OCI-LY1 (cell line): ENCODE results near the gene ACTR5.

Source experiments
- H2AFZ ChIP-seq: fragments of 200-600 bp; sonication (generic), shearing (Covaris generic); 2 replicates; pipeline ENCODE4 v1.6.0; 2014; ENCODE audit warnings: antibody characterized with exemption, mild to moderate bottlenecking, low read length
- H3F3A ChIP-seq: fragments of 200-600 bp; sonication (generic), shearing (Covaris generic); 2 replicates; pipeline ENCODE4 v1.6.0; 2014; ENCODE audit warnings: mild to moderate bottlenecking, antibody characterized with exemption, low read length, moderate library complexity; ENCODE audit not compliant: insufficient read depth
- H3K27ac ChIP-seq: fragments of 200-600 bp; sonication (generic); 2 replicates; pipeline ENCODE4 v1.5.1; 2014; ENCODE audit warnings: low read length, mixed run types, mild to moderate bottlenecking, low read depth; ENCODE audit not compliant: poor library complexity, severe bottlenecking
- H3K27me3 ChIP-seq: fragments of 200-600 bp; sonication (generic); 2 replicates; pipeline ENCODE4 v1.6.0; 2014; ENCODE audit warnings: antibody characterized with exemption, mild to moderate bottlenecking, low read length, moderate library complexity; ENCODE audit not compliant: insufficient read depth
- H3K36me3 ChIP-seq: fragments of 200-600 bp; sonication (generic); 2 replicates; pipeline ENCODE4 v1.6.1; 2014; ENCODE audit warnings: mild to moderate bottlenecking, antibody characterized with exemption, low read length, moderate library complexity, mixed read lengths; ENCODE audit not compliant: insufficient read depth
- H3K4me1 ChIP-seq: fragments of 200-600 bp; sonication (generic); 2 replicates; pipeline ENCODE4 v1.5.1; 2014; ENCODE audit warnings: mild to moderate bottlenecking, low read length, moderate library complexity; ENCODE audit not compliant: insufficient read depth, severe bottlenecking
- H3K4me2 ChIP-seq: fragments of 200-600 bp; sonication (generic), shearing (Covaris generic); 2 replicates; pipeline ENCODE4 v1.6.1; 2014; ENCODE audit warnings: low read length
- H3K4me3 ChIP-seq: fragments of 200-600 bp; sonication (generic); 2 replicates; pipeline ENCODE4 v1.5.1; 2014; ENCODE audit warnings: low read length, low read depth, mild to moderate bottlenecking, mixed read lengths; ENCODE audit not compliant: poor library complexity, severe bottlenecking
- H3K79me2 ChIP-seq: fragments of 200-600 bp; shearing (Covaris generic); 2 replicates; pipeline ENCODE4 v1.6.1; 2016; ENCODE audit warnings: mixed run types, low read length, mixed read lengths; ENCODE audit not compliant: insufficient read depth
- H3K9ac ChIP-seq: fragments of 200-600 bp; sonication (generic), shearing (Covaris generic); 2 replicates; pipeline ENCODE4 v1.6.1; 2014; ENCODE audit warnings: mild to moderate bottlenecking, low read length, mixed read lengths
- H3K9me2 ChIP-seq: fragments of 200-600 bp; sonication (generic), shearing (Covaris generic); 2 replicates; pipeline ENCODE4 v1.6.1; 2014; ENCODE audit warnings: low read depth, mild to moderate bottlenecking, low read length, mixed read lengths
- H3K9me3 ChIP-seq: fragments of 200-600 bp; shearing (Covaris generic); 2 replicates; pipeline ENCODE4 v1.6.1; 2014; ENCODE audit warnings: low read length, mixed read lengths
- H4K20me1 ChIP-seq: fragments of 200-600 bp; sonication (generic), shearing (Covaris generic); 2 replicates; pipeline ENCODE4 v1.6.0; 2016; ENCODE audit warnings: mild to moderate bottlenecking, low read length; ENCODE audit not compliant: insufficient read depth
- EZH2 ChIP-seq: fragments of 200-600 bp; sonication (generic), shearing (Covaris generic); IDR thresholded peaks from 2 replicates; pipeline ENCODE4 v1.8.0; 2017; ENCODE audit warnings: borderline replicate concordance, mixed run types, mild to moderate bottlenecking, antibody characterized with exemption, low read length, moderate library complexity, mixed read lengths
- TF ChIP-seq, protein P1 (sequence below): fragments of 200-600 bp; sonication (generic), shearing (Covaris generic); IDR thresholded peaks from 2 replicates; pipeline ENCODE4 v1.5.1; 2017; ENCODE audit warnings: mild to moderate bottlenecking, antibody characterized with exemption, low read length, moderate library complexity, mixed read lengths

The ACTR5 gene

GRCh38 chr20:38748097-38748860 lies at the start of gene ACTR5:
TSS of gene ACTR5 (plus strand) at chr20:38748460. CDS start at chr20:38748479, 19 bp downstream.
- peak within 1 kb of the TSS; percentile 93 for H3K4me2 ChIP-seq
- H3K27me3 ChIP-seq, result no peaks in the 10 kb centered on the region; the same call in 1 of the 2 replicates
- no peaks in the 10 kb centered on the region for H3K9me3 ChIP-seq
- peaks cover 20% of the 10 kb centered on the region for H3K4me1 ChIP-seq
- peak within 1 kb of the TSS; percentile 93 for H3K4me3 ChIP-seq
- no peaks in the 10 kb centered on the region for H3K9me2 ChIP-seq
- peak within 1 kb of the TSS; percentile 97 for H2AFZ ChIP-seq
- no peaks in the 10 kb centered on the region for H3F3A ChIP-seq
- H4K20me1 ChIP-seq, result no peaks in the 10 kb centered on the region
- peak within 1 kb of the TSS; percentile 82 for H3K9ac ChIP-seq
- peaks cover 21% of the 10 kb centered on the region; the same call in 1 of the 2 replicates for H3K36me3 ChIP-seq
- peak within 1 kb of the TSS; percentile 42 for H3K27ac ChIP-seq
- no peaks in the 10 kb centered on the region for H3K79me2 ChIP-seq
- TF ChIP-seq, protein P1, sequence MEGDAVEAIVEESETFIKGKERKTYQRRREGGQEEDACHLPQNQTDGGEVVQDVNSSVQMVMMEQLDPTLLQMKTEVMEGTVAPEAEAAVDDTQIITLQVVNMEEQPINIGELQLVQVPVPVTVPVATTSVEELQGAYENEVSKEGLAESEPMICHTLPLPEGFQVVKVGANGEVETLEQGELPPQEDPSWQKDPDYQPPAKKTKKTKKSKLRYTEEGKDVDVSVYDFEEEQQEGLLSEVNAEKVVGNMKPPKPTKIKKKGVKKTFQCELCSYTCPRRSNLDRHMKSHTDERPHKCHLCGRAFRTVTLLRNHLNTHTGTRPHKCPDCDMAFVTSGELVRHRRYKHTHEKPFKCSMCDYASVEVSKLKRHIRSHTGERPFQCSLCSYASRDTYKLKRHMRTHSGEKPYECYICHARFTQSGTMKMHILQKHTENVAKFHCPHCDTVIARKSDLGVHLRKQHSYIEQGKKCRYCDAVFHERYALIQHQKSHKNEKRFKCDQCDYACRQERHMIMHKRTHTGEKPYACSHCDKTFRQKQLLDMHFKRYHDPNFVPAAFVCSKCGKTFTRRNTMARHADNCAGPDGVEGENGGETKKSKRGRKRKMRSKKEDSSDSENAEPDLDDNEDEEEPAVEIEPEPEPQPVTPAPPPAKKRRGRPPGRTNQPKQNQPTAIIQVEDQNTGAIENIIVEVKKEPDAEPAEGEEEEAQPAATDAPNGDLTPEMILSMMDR, result no peak
- no peak for TF ChIP-seq EZH2

GRCh38 chr20:38698541-38698940 lies 49.7 kb upstream of the ACTR5 start:
- Histone ChIP-seq H3F3A (no peaks in the 10 kb centered on the region), H3K27me3 (no peaks in the 10 kb centered on the region; the same call in 1 of the 2 replicates), H2AFZ (no peak overlapping the region), H3K9me3 (no peaks in the 10 kb centered on the region), H3K36me3 (no peaks in the 10 kb centered on the region), H3K4me1 (no peaks in the 10 kb centered on the region), H3K4me2 (no peak overlapping the region), H3K9me2 (no peaks in the 10 kb centered on the region), H3K79me2 (no peaks in the 10 kb centered on the region), H3K4me3 (no peak overlapping the region), H3K9ac (no peak overlapping the region), H4K20me1 (no peaks in the 10 kb centered on the region), H3K27ac (no peak overlapping the region)
- TF ChIP-seq, protein P1, result no peak
- no peak for TF ChIP-seq EZH2

- Histone ChIP-seq H3F3A (no peaks in the 10 kb centered on the region), H3K36me3 (no peaks in the 10 kb centered on the region), H3K9ac (no peak overlapping the region), H3K9me3 (no peaks in the 10 kb centered on the region), H3K27ac (no peak overlapping the region), H3K4me3 (no peak overlapping the region), H3K4me2 (no peak overlapping the region), H3K4me1 (no peaks in the 10 kb centered on the region), H3K27me3 (no peaks in the 10 kb centered on the region; the same call in 1 of the 2 replicates), H3K79me2 (no peaks in the 10 kb centered on the region), H2AFZ (no peak overlapping the region), H4K20me1 (no peaks in the 10 kb centered on the region), H3K9me2 (no peaks in the 10 kb centered on the region)
- no peak for TF ChIP-seq EZH2
- TF ChIP-seq, protein P1, result no peak
Measured at GRCh38 chr20:38700141-38700540, 48.1 kb upstream of the ACTR5 start.
